KMS-11 (cell line): ENCODE data around the gene TSEN54.

ENCODE experiments used
- H2AFZ ChIP-seq: fragments of 200-600 bp; sonication (generic); 2 replicates; pipeline ENCODE4 v1.6.1; 2016; ENCODE audit warnings: antibody characterized with exemption, mixed run types, low read depth
- H3K27ac ChIP-seq: fragments of 200-600 bp; sonication (generic); 2 replicates; pipeline ENCODE4 v1.6.1; 2016; ENCODE audit warnings: mild to moderate bottlenecking, mixed run types
- H3K27me3 ChIP-seq: fragments of 200-600 bp; sonication (generic); 2 replicates; pipeline ENCODE4 v1.6.1; 2017; ENCODE audit warnings: mild to moderate bottlenecking, low read depth, mixed run types, moderate library complexity; ENCODE audit not compliant: insufficient read depth
- H3K36me3 ChIP-seq: fragments of 200-600 bp; sonication (generic); 2 replicates; pipeline ENCODE4 v1.6.1; 2017; ENCODE audit warnings: mild to moderate bottlenecking, mixed run types; ENCODE audit not compliant: insufficient read depth
- H3K4me1 ChIP-seq: fragments of 200-600 bp; sonication (generic); 2 replicates; pipeline ENCODE4 v1.6.1; 2016; ENCODE audit warnings: mild to moderate bottlenecking, low read depth, mixed run types; ENCODE audit not compliant: poor library complexity, severe bottlenecking
- H3K4me2 ChIP-seq: fragments of 200-600 bp; sonication (generic); 2 replicates; pipeline ENCODE4 v1.7.0; 2016; ENCODE audit warnings: mild to moderate bottlenecking, mixed run types
- H3K4me3 ChIP-seq: fragments of 200-600 bp; sonication (generic); IDR thresholded peaks from 2 replicates; pipeline ENCODE4 v1.6.1; 2017; ENCODE audit warnings: low read depth, low read length, mixed read lengths; ENCODE audit not compliant: insufficient read depth
- H3K79me2 ChIP-seq: fragments of 200-600 bp; sonication (generic); 2 replicates; pipeline ENCODE4 v1.6.1; 2016; ENCODE audit warnings: low read depth, mixed run types; ENCODE audit not compliant: insufficient read depth
- H3K9ac ChIP-seq: fragments of 200-600 bp; sonication (generic); 2 replicates; pipeline ENCODE4 v1.6.1; 2016; ENCODE audit warnings: mild to moderate bottlenecking, mixed run types
- H4K20me1 ChIP-seq: fragments of 200-600 bp; sonication (generic); 2 replicates; pipeline ENCODE4 v1.6.1; 2016; ENCODE audit warnings: mild to moderate bottlenecking, mixed run types; ENCODE audit not compliant: insufficient read depth
- CTCF ChIP-seq: fragments of 200-600 bp; sonication (generic); conservative IDR thresholded peaks from 2 replicates; pipeline ENCODE4 v1.6.1; 2017; ENCODE audit warnings: low read depth, mild to moderate bottlenecking, antibody characterized with exemption, low read length, moderate library complexity, mixed read lengths

The TSEN54 gene

GRCh38 chr17:75516255-75516618, at the start of gene TSEN54:
Gene TSEN54 (plus strand): TSS chr17:75516528. CDS start chr17:75516561, 33 bp downstream.
- H3K27ac ChIP-seq: no peak within 1 kb of the TSS

DNA sequence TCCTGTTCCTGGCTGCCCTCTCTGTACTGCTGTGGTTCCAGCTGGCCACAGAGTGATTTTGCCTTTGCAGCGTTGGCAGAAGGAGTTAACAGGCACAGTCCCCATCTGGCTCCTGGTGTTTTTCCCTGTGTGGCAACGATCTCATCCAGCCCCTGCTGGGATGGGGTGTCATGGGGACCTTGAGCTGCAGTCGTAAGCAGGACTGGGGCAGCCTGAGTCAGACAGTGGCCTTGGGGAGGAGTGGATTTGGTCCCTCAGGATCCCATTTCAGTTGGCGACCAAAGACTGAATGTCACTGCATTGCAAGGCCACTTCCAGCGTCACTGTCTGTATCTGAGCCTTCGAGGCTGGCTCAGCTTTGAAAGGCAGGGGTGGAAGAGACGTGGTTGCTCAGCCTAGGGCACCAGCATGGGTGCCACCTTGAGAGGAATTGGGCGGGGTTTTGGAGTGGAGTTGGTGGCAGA, 48.0 kb upstream of the TSEN54 start:
- Histone ChIP-seq H2AFZ (no peak overlapping the region), H4K20me1 (no peaks in the 10 kb centered on the region), H3K4me1 (peaks cover 16% of the 10 kb centered on the region), H3K79me2 (peaks cover 9% of the 10 kb centered on the region; the same call in 1 of the 2 replicates), H3K4me2 (no peak overlapping the region), H3K9ac (no peak overlapping the region), H3K27ac (no peak overlapping the region), H3K27me3 (no peaks in the 10 kb centered on the region), H3K4me3 (no peak overlapping the region), H3K36me3 (no peaks in the 10 kb centered on the region)
- no peak for TF ChIP-seq CTCF

More at GRCh38 chr17:75516255-75516618, at the start of gene TSEN54:
- Histone ChIP-seq H3K79me2 (no peaks in the 10 kb centered on the region), H3K4me3 (no peak within 1 kb of the TSS), H3K36me3 (no peaks in the 10 kb centered on the region), H3K4me1 (peaks cover 20% of the 10 kb centered on the region), H4K20me1 (no peaks in the 10 kb centered on the region), H3K4me2 (peak within 1 kb of the TSS; percentile 99), H3K9ac (peak within 1 kb of the TSS; percentile 22; the same call in 1 of the 2 replicates), H3K27me3 (no peaks in the 10 kb centered on the region), H2AFZ (peak within 1 kb of the TSS; percentile 99)
- no peak for TF ChIP-seq CTCF

GRCh38 chr17:75468779-75469373, 47.5 kb upstream of the TSEN54 start:
- Histone ChIP-seq H3K79me2 (peaks cover 9% of the 10 kb centered on the region; the same call in 1 of the 2 replicates), H3K4me2 (no peak overlapping the region), H3K27me3 (no peaks in the 10 kb centered on the region), H3K4me3 (no peak overlapping the region), H3K36me3 (no peaks in the 10 kb centered on the region), H3K9ac (no peak overlapping the region), H4K20me1 (no peaks in the 10 kb centered on the region), H2AFZ (no peak overlapping the region), H3K4me1 (peaks cover 16% of the 10 kb centered on the region), H3K27ac (no peak overlapping the region)
- TF ChIP-seq CTCF: no peak

DNA sequence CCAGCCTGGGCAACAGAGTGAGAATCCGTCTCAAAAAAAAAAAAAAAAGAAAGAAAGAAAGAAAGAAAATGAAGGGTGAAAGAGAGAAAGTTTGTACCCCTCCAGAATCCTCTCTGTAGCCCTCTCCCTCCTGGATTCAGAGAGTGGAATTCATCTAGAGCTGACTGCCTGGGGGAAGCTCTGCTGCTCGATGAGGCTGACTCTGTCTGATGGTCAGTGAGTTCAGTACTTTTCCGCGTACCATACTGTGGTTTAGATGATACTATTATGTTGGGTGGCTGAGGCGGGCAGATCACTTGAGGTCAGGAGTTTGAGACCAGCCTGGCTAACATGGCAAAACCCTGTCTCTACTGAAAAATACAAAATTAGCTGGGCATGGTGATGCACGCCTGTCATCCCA, 45.1 kb upstream of the TSEN54 start:
- 0 out of 2 replicates have a peak, but pooled peaks cover 4% of the 10 kb centered on the region for H3K79me2 ChIP-seq
- no peaks in the 10 kb centered on the region for H3K27me3 ChIP-seq
- H3K27ac ChIP-seq: 0 out of 2 replicates have a peak overlapping the region, but pooled peaks have one; percentile 27
- no peak overlapping the region for H3K4me3 ChIP-seq
- no peak for TF ChIP-seq CTCF
- H2AFZ ChIP-seq: no peak overlapping the region
- no peak overlapping the region for H3K4me2 ChIP-seq
- no peaks in the 10 kb centered on the region for H3K36me3 ChIP-seq
- peaks cover 16% of the 10 kb centered on the region for H3K4me1 ChIP-seq
- H4K20me1 ChIP-seq: no peaks in the 10 kb centered on the region
- no peak overlapping the region for H3K9ac ChIP-seq
